ENCODE results near the gene LDLR.

GRCh38 chr19:11092181-11092538, 2.9 kb downstream of the LDLR start:
- TF ChIP-seq EZH2phosphoT487 (IDR thresholded peaks at IDR 0.05; ENCODE audit: borderline replicate concordance, low read depth, low read length), result no peak
- TF ChIP-seq, protein P1, sequence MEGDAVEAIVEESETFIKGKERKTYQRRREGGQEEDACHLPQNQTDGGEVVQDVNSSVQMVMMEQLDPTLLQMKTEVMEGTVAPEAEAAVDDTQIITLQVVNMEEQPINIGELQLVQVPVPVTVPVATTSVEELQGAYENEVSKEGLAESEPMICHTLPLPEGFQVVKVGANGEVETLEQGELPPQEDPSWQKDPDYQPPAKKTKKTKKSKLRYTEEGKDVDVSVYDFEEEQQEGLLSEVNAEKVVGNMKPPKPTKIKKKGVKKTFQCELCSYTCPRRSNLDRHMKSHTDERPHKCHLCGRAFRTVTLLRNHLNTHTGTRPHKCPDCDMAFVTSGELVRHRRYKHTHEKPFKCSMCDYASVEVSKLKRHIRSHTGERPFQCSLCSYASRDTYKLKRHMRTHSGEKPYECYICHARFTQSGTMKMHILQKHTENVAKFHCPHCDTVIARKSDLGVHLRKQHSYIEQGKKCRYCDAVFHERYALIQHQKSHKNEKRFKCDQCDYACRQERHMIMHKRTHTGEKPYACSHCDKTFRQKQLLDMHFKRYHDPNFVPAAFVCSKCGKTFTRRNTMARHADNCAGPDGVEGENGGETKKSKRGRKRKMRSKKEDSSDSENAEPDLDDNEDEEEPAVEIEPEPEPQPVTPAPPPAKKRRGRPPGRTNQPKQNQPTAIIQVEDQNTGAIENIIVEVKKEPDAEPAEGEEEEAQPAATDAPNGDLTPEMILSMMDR (conservative IDR thresholded peaks at IDR 0.05; ENCODE audit: low read length), result no peak

Data from OCI-LY7 (cell line).